ENCODE measurements around the gene PDS5A.

DNA sequence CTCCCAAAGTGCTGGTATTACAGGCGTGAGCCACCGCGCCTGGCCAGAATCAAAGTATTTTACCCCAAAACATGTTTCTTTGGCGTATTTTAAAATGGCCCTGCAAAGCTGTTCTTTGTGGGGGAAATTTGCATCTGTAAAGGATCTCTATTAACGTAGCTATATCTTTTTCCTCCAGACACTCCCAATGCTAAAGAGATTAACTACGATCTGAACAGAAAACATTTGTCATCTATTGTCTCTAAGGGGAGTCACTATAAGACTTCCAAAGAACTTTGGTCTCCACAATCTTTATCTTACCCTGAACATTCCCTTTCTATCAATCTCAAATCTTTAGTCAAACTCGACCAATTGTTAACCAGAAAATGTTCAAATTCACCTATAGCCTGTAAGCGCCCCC lies 19.1 kb upstream of the PDS5A start:
- TF ChIP-seq, protein P1, sequence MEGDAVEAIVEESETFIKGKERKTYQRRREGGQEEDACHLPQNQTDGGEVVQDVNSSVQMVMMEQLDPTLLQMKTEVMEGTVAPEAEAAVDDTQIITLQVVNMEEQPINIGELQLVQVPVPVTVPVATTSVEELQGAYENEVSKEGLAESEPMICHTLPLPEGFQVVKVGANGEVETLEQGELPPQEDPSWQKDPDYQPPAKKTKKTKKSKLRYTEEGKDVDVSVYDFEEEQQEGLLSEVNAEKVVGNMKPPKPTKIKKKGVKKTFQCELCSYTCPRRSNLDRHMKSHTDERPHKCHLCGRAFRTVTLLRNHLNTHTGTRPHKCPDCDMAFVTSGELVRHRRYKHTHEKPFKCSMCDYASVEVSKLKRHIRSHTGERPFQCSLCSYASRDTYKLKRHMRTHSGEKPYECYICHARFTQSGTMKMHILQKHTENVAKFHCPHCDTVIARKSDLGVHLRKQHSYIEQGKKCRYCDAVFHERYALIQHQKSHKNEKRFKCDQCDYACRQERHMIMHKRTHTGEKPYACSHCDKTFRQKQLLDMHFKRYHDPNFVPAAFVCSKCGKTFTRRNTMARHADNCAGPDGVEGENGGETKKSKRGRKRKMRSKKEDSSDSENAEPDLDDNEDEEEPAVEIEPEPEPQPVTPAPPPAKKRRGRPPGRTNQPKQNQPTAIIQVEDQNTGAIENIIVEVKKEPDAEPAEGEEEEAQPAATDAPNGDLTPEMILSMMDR (conservative IDR thresholded peaks at IDR 0.05), result no peak
- TF ChIP-seq EZH2 (IDR thresholded peaks at IDR 0.05; ENCODE audit: low read depth), result no peak

Measured in PC-9 (cell line).